ENCODE measurements around the gene PCCA. TPM values are rescaled to one million over a fixed set of nuclear protein-coding genes. Genes with fewer than 3 reads are reported as not detected.
"Not testable (repeated sequence)": the region's sequence is repeated elsewhere in the genome, so short reads cannot be mapped to it uniquely, and the experiment has no call there.

The PCCA gene
- total RNA-seq, 1 donor from 2014 or later, result 7.7 TPM

DNA sequence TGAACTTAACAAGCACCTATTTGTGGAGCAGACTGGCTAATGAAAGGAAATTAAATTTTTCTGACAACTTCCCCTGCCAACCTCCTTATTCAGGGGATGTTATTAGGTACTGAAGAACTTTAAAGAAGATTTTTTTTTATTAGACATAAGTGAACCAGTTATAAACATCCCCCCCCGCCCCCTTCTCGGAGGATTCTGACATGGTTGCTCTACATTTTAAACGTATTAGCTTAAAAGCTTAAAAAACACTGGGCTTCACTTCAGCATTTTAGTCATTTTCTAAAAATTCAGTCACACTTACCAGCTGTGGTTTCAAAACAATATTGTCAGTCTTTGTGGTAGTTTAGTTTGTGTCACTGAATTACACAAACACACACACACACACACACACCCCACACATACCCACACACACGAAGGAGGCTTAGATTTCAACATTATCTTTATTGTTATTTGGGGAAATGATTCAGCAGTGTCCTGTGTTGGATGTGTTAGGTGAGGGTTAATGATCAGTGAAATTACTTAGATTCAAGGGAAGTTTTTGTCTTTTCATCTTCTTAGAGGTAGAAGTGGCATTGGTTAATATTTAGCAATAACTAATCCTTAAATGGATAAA, 145.7 kb downstream of the PCCA start:
- intact Hi-C loops (cut with micrococcal nuclease), result loop anchor here (1.0 to 5.0 kb wide), 6 partner anchors 192 to 578 kb away; no protein-coding TSS in a partner anchor

DNA sequence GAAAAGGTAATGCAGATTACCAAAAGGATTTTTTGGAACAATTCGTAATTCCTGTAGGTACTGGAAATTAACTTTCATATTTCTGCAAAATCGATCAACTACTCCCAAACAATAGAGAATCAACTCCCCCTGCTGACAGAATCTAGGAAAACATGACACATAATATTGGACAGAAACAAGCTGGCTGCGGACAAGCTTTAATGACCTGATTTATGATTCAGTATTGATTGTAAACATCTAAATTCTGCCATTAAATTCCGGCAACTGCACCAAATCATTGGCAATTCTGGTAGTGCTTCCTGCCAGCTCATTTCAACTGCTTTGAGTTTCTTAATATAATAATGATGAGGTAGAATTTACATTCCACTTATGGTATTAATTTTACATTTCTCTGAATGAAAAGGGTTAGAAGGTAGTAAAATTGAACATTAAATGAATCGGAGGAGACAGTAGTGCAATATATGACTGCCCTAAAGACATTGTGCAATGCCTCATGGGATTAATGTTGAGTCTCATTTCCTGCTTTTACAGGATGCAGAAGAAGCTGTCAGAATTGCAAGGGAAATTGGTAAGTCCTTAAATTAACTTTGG, 146.5 kb downstream of the PCCA start:
- intact Hi-C loops (cut with micrococcal nuclease), result loop anchor here (1.0 to 5.0 kb wide), 6 partner anchors 193 to 579 kb away; no protein-coding TSS in a partner anchor

DNA sequence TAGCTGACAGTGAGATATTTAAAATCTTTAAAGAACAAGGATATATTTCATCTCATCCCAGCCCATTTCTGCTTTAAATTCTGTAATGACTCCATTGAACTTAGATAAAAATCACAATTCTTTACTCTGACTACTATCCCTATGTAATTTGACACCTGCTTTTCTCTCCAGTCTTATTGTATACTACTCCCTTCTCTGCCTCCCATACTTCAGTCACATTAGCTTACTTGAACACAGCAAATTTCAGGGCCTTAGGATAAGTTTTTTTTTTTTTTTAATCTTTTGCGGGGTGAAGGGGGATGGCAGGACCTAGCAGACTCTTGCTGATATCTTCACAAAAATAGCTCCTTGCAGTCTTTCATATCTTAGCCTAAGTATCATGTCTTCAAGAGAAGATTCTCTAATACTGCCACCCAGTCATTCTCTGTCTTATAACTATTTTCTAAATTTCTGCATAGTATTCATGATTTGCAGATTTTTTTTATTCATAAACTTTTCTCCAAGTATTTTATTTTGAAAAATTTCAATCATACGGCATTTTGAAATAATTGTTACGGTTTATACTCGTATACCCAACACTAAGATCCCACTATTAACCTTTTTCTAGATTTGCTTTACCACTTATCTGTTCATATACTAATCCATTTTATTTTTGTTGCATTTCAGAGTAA, 151.4 kb downstream of the PCCA start:
- intact Hi-C loops (cut with micrococcal nuclease), result no loop called here

DNA sequence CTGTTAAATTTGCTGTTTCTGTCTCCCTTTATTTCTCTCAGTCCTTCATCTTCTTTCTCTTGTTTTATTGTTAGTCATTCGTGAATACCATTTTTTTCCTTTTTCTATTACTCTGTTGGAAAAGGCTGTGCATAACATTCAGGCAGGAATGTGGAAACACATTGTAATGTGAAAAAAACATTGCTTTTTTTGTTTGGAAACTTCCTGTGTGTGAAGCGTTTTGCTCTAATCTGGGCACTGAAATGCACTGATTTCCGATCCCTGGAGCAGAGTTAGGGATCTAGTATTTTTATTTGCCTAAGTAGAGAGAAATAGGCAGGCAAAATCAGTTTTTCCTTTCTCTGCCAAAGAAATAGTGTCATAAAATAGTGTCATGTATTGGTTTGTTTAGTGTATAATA, 155.5 kb downstream of the PCCA start:
- intact Hi-C loops (cut with micrococcal nuclease), result no loop called here

DNA sequence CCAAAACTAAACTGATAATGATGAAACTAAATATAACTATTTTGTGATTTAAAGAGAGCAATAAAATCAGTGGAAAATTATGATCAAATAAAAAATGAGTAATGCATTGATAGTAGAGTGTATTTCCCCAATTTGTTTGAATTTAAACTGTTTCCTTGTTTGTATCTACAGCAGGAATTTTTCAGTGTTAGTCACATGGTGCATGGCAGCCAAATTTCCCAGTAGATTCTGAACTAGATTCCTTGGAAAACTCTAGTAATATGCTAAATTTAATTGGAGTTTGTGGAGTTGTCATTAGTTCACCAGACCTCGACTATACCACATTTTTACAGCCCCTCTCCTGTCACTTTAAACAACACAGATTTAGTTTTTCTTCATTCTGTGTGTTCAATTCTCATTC, 156.2 kb downstream of the PCCA start:
- intact Hi-C loops (cut with micrococcal nuclease), result no loop called here

DNA sequence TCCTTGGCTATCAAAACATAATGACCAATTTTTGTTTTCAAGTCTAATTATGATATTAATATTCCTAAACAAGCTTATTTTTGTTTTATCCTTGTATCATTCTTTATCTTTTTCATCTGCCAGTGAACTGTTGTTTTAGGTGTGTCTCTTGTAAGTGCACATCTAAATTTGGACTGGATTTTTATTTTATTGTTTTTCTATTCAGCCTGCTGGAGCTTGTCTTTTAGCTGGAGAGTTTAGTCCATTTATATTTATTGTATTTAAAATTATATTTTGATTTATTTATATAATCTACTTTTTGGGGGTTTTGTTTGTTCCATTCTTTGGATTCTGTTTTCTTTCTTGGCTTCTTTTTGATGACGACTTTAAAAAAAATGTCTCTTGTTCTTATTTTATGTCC, 159.0 kb downstream of the PCCA start:
- intact Hi-C loops (cut with micrococcal nuclease), result no loop called here

DNA sequence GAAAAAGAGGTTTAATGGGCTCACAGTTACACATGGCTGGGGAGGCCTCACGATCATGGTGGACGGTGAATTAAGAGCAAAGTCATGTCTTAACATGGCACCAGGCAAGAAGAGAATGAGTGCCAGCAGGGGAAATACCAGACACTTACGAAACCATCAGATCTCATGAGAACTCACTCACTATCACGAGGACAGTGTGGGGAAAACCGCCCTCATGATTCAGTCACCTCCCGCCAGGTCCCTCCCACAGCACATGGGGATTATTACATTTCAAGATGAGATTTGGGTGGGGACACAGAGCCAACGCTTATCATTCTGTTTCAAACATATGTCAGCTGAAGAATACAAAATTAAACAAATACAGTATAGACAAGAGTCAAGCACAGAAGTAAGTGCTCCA, 165.1 kb downstream of the PCCA start:
- intact Hi-C loops (cut with micrococcal nuclease), result no loop called here

DNA sequence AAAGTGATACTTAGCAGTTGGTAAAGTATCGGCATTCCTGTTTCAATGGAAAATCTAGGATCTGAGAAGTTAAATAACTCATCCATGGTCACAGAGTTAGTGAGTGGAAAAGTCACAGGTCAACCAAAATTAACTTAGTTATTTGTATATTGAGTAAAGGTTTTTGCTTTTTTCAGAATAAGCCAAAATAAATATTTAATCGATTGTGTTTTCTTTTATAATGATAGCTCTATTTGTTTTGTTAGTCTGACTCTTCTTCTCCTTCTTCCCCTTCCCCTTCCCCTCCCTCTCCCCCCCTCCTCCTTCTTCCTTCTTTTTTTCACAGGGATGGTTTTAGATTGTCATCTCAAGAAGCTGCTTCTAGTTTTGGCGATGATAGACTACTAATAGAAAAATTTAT, 173.5 kb downstream of the PCCA start:
- intact Hi-C loops (cut with micrococcal nuclease), result no loop called here

DNA sequence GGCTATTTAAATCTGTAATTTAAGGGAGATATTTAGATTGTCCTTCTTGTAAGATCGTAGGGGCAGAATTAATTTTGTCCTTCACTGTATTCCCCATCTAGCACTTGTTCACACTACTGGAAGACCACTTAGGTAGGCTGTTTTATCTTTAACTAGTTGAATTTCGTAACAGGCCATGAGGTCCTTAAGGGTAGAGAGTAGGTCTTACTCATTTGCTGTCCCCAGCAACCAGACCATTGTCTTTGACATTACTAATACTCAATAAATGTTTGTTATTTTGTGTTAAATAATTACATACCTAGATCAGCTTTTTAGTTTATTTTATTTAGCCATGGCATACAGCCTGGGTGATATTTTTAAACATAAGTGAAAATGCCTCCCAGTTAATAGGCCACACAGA, 177.1 kb downstream of the PCCA start:
- intact Hi-C loops (cut with micrococcal nuclease), result no loop called here

DNA sequence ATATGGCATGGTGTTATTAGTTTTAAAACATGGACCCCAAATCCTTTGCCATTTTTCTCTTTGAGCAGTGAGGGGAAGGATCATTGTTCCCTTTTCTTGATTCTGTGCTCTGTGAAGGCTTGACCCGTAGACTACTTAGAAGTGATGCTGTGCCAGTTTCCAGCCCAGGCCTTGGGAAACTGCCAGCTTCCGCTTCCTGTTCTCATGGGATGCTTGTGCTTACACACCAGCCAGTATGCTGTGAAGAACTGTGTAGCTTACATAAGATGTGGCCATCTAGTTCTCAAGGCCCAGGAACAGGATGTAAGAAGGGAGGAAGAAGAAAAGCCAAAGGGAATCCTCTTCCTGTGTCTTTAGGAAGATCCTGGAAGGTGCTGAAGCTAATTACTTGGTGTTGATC, 180.9 kb downstream of the PCCA start:
- intact Hi-C loops (cut with micrococcal nuclease), result no loop called here

DNA sequence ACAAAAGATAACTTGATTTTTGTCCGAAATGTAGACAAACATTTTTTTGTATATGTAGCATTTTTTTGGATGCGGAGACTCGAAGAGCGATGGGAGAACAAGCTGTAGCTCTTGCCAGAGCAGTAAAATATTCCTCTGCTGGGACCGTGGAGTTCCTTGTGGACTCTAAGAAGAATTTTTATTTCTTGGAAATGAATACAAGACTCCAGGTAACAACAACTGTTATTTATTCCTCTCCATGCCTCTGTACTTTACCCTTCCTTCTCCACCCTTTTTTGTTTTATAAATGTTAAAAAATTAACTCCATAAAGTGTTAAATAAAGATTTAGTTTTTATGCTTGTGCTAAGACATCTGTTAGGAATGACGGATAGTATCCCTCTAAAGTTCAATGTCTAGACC, 184.2 kb downstream of the PCCA start:
- intact Hi-C loops (cut with micrococcal nuclease), result no loop called here

DNA sequence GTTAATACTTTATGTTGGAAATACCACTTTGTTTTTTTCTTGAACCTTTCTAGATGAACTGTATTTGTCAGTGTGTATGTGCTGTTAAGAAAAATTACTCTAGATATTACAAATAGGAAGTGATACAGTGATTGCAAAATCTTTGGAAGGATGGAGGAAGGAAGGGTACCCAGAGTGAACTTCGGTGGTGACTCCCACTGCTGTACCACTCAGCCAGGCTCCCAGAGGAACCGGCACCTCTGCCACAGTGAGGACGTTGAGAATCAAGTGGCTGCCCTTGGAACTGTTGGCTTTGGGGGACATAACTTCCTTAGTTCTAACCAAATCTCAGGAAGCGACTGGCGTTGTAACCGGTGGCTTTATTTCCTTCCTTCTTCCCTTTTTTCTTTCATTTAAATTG, 184.7 kb downstream of the PCCA start:
- intact Hi-C loops (cut with micrococcal nuclease), result no loop called here

DNA sequence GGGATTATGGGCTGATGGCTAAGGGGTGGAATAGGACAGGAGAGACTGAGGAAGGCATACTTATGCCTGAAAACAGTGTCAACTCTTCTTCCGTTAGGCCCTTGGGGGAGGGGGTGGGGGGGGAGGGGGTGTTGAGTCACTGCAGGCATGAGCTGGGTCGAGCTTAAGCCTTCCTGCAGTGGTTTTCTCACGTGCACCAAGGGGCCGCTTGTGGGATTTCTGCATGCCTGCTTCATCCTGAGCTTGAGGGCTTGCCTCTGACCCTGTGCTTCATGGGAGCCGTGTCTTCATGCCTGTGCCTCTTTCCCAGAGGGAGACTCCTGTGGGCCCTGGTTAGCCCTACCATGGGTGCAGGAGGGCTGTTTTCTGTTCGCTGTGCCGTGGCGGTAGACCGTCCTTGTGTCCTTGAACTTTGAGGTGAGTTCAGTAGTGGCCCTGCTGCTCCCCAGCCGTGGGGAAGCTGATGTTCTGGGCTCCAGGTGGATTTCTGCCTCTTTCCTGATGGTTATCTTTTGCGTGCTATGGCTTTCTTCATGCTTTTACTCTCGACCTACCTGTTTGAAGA, 186.1 kb downstream of the PCCA start:
- intact Hi-C loops (cut with micrococcal nuclease), result no loop called here

DNA sequence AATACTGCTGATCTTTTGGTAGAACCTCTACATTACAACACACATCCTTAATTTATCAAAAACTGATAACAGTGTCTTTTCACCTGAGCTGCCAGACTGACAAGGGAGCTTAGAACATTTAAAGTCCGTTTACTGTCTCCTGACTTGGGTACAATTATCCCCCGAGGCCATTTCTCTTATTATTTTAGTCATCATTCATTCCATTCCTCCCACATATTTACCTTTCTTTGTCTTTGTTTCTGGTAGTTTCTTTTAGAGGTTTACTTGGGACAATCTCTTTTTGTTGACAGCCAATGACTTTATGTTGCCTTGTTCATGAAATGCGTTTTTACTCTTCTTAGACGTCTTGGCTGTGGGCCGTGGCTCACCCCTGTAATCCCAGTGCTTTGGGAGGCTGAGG, 186.9 kb downstream of the PCCA start:
- intact Hi-C loops (cut with micrococcal nuclease), result no loop called here

DNA sequence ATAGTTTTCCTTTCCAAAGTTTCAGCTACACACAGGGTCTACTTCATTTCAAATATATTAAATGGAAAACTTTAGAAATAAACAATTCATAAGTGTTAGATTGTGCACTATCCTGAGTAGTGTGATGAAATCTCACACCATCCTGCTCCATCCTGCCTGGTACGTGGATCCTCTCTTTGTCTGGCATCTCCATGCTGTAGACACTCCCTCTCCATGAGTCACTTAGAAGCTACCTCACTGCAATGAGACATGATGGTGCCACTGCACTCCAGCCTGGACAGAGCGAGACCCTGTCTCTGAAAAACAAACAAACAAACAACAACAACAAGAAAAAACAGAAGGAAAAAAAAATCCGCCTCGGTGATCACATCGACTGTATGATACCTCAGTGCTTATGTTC, 191.8 kb downstream of the PCCA start:
- intact Hi-C loops (cut with micrococcal nuclease), result no loop called here

DNA sequence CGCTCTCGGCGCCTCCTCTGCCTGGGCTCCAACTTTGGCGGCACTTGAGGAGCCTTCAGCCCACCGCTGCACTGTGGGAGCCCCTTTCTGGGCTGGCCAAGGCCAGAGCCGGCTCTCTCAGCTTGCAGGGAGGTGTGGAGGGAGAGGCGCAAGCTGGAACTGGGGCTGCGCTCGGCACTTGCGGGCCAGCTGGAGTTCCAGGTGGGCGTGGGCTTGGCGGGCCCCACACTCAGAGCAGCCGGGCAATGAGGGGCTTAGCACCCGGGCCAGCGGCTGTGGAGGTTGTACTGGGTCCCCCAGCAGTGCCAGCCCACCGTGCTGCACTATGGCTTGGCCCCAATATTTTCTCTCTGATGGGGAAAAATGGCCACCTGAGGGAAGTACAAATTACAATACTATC, 193.4 kb downstream of the PCCA start:
- intact Hi-C loops (cut with micrococcal nuclease), result not testable (repeated sequence)

DNA sequence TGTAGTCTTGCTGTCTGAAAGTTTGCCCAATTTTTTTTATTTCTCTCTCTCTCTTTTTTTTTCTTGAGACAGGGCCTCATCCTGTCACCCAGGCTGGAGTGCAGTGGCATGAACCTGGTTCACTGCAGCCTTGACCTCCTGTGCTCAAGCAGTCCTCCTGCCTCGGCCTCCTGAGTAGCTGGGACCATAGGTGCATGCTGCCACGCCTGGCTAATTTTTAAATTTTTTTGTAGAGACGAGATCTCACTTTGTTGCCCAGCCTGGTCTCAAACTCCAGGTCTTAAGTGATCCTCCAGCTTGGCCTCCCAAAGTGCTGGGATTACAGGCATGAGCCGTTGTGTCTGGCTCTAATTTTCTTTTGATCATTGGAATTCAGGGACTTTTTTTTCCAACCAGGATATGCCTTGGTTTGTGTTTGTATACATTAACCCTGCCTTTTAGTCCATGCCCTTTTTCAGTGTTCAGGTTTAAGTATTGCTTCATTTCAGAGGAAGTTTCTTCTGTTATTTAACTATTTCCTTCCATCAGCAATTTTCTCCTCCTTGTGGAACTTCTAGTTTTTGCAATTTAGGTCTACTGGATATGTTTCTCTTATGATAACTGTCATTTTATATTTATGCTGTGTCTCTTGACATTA, 201.4 kb downstream of the PCCA start:
- intact Hi-C loops (cut with micrococcal nuclease), result no loop called here

DNA sequence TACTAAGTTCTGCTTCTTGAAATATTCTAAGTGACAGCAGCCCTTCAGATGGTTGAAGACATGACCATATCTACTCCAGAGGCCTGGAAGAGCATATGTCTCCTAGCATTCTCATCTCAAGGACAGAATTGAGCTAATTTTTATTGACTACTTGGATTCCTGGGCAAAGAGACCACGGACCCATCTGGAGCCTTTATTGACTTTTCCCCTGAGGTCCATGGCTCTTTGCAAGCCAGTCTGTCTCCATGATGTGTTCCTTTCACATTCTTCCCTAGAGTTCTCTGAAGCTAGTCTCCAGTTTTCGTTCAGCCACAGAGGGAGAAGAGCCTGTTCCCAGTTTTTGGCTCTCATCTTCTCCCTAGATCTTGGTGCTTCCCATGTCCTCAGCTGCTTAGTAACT, 202.7 kb downstream of the PCCA start:
- intact Hi-C loops (cut with micrococcal nuclease), result no loop called here

DNA sequence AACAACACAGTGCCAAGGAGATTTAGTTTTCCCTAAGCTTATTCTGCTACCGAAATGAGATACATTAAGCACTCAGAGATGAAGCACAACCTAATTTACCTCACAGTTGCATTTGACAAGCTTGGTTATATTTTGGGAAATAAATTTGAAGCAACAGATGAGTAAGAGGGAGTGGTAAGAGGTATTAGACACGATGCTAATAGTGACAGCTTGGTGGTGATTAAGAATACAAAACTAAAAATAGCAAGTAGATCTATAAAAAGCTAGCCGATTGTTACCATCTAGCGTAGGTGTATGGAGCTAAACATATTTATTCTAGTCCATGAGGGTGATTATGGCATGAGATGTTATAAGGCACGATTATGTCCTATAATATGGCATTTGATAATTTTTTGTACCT, 208.5 kb downstream of the PCCA start:
- intact Hi-C loops (cut with micrococcal nuclease), result no loop called here

DNA sequence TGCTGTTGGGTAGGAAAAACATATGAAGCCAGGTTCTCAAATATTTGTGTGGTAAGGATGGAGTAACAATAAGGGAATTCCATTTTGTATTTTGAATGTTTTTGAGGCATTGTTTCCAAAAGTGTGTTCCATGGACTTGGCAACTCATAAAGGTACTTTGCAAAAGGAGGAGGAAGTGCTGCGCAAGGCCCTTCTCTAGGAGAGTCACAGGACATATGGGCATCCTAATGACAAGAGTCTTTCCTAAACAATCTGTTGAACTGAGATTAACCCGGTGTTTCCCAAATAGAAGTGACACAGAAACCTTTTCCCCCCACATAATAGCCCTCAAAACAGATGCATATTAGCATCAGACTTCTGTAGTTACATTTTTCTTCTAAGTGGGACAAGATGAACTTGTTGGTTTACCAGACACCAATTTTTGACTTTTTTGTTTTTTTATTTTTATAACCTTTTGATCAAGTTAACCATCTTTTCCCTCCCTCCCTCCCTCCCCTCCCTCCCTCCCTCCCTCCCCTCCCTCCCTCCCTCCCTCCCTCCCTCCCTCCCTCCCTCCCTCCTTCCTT, 209.3 kb downstream of the PCCA start:
- intact Hi-C loops (cut with micrococcal nuclease), result no loop called here

DNA sequence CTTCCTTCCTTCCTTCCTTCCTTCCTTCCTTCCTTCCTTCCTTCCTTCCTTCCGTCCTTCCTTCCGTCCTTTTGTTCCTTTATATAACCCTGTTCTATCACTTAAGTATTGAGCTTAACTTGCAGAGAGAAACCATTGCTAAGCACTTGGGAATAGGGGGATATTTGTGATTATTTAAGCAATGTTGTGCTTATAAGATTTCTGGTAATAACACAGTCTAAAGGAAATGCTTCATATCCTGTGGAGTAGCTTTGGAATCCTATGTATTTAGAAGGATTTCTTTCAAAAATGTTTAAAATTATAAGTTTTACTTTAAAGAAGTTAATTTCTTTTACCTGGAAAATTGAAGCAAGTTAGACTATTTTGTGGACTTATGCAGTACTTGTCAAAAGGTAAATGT, 209.8 kb downstream of the PCCA start:
- intact Hi-C loops (cut with micrococcal nuclease), result no loop called here

DNA sequence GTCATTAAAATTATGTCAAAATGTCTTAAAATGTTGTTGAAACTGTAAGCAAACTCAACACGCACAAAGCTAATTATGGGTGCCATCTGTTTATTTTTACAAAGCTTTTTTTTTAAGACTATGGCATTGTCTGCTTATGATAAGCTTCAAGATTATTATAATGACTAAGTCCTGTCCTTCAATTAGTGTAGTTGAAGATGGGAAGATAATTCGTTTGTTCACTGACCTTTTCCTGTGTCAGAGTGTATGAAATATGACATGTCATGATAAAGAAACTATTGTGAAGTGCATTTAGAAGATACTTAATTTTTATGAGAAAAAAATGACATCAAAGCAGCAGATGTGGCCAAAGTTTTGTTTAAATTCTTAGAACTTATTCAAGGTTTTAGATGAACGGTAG, 211.3 kb downstream of the PCCA start:
- intact Hi-C loops (cut with micrococcal nuclease), result no loop called here

All from T-helper 2 cell treated with Interferon-gamma antibody and Interleukin-4, amounts not matched to agents 100 ng/mL and 5 ng/mL, for 36 hours (primary cell).